ENCODE results near the gene SLC4A3.
A peak's percentile ranks its signal among the peaks of the same experiment; 100 is the strongest.

Gene SLC4A3

GRCh38 chr2:219622472-219622871 lies 5.0 kb upstream of the SLC4A3 start:
- in situ Hi-C loops (cut with HindIII; ENCODE audit: low pct_ligation_motif_present, low sequenced_read_pairs): no loop called here
- TF ChIP-seq CTCF (IDR thresholded peaks at IDR 0.05; ENCODE audit: low read depth, low read length, missing control alignments): no peak

GRCh38 chr2:219624565-219624964 lies 2.9 kb upstream of the SLC4A3 start:
- Histone ChIP-seq H3K27me3 (replicated peaks) (no peaks in the 10 kb centered on the region), H3K27ac (no peak overlapping the region), H3K4me3 (ENCODE audit: low read depth, low read length) (no peak overlapping the region), H3K36me3 (replicated peaks) (no peaks in the 10 kb centered on the region)
- in situ Hi-C loops (cut with HindIII; ENCODE audit: low pct_ligation_motif_present, low sequenced_read_pairs): no loop called here
- TF ChIP-seq CTCF (IDR thresholded peaks at IDR 0.05; ENCODE audit: low read depth, low read length, missing control alignments): no peak
- no peak for DNase-seq

More at GRCh38 chr2:219622472-219622871, 5.0 kb upstream of the SLC4A3 start:
- Histone ChIP-seq H3K4me3 (ENCODE audit: low read depth, low read length) (no peak overlapping the region), H3K36me3 (replicated peaks) (no peaks in the 10 kb centered on the region), H3K27ac (no peak overlapping the region), H3K27me3 (replicated peaks) (no peaks in the 10 kb centered on the region)
- no peak for DNase-seq

- in situ Hi-C loops (cut with HindIII; ENCODE audit: low pct_ligation_motif_present, low sequenced_read_pairs): no loop called here
- TF ChIP-seq CTCF (IDR thresholded peaks at IDR 0.05; ENCODE audit: low read depth, low read length, missing control alignments): no peak
- no peak overlapping the region for H3K27ac ChIP-seq
- no peak overlapping the region for H3K4me3 ChIP-seq (ENCODE audit: low read depth, low read length)
- no peak for DNase-seq
- no peaks in the 10 kb centered on the region for H3K36me3 ChIP-seq (replicated peaks)
- no peaks in the 10 kb centered on the region for H3K27me3 ChIP-seq (replicated peaks)
Observed at GRCh38 chr2:219625179-219625578, 2.3 kb upstream of the SLC4A3 start.

GRCh38 chr2:219626540-219626939 lies 890 bp upstream of the SLC4A3 start:
- H3K4me3 ChIP-seq (ENCODE audit: low read depth, low read length): no peak overlapping the region
- H3K27ac ChIP-seq: no peak overlapping the region
- no peak for TF ChIP-seq CTCF (IDR thresholded peaks at IDR 0.05; ENCODE audit: low read depth, low read length, missing control alignments)
- H3K27me3 ChIP-seq (replicated peaks): no peaks in the 10 kb centered on the region
- no peaks in the 10 kb centered on the region for H3K36me3 ChIP-seq (replicated peaks)
- in situ Hi-C loops (cut with HindIII; ENCODE audit: low pct_ligation_motif_present, low sequenced_read_pairs): no loop called here
- no peak for DNase-seq

GRCh38 chr2:219628235-219628985 lies 980 bp downstream of the SLC4A3 start:
- no peak overlapping the region for H3K27ac ChIP-seq
- no peaks in the 10 kb centered on the region for H3K36me3 ChIP-seq (replicated peaks)
- no peaks in the 10 kb centered on the region for H3K27me3 ChIP-seq (replicated peaks)
- peak overlapping the region; percentile 60 for H3K4me3 ChIP-seq (ENCODE audit: low read depth, low read length)
- no peak for TF ChIP-seq CTCF (IDR thresholded peaks at IDR 0.05; ENCODE audit: low read depth, low read length, missing control alignments)
- no peak for DNase-seq
- in situ Hi-C loops (cut with HindIII; ENCODE audit: low pct_ligation_motif_present, low sequenced_read_pairs): no loop called here

Measured in brain microvascular endothelial cell (primary cell).